Stimulated activated CD4-positive, alpha-beta T cell treated with anti-CD3 and anti-CD28 coated beads, Interleukin-12 subunit alpha, Interleukin-12 subunit beta, amount 100 ng/mL, for 4 hours (primary cell): Measurements from ENCODE around the gene ALDH1B1.
A peak's percentile ranks its signal among the peaks of the same experiment; 100 is the strongest.

Experiments
- DNase-seq: peaks from one replicate; pipeline ENCODE4 v3.0.0-alpha.2; 2020

Gene ALDH1B1

DNA sequence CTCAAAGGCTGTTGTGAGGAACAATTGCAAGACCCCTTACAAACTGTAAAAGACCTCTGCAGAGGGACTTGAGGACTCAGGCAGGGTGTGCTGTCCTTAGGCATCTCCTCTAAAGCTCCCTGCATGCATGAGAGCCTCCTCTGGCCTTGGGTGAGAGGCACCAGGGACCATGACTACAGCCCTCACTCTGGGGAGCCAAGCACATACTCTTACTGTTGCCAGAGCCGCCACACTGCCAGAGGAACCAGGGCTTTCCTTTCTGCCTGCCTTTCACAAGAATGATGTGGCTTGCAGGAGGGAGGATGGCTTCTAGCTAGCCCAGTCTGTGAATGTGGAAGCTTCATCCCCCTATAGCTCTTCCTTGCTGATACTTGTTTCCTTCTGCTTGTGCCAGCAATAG is 25.9 kb downstream of the ALDH1B1 start:
- DNase-seq: no peak

GRCh38 chr9:38419181-38419580 is 26.7 kb downstream of the ALDH1B1 start:
- no peak for DNase-seq

DNA sequence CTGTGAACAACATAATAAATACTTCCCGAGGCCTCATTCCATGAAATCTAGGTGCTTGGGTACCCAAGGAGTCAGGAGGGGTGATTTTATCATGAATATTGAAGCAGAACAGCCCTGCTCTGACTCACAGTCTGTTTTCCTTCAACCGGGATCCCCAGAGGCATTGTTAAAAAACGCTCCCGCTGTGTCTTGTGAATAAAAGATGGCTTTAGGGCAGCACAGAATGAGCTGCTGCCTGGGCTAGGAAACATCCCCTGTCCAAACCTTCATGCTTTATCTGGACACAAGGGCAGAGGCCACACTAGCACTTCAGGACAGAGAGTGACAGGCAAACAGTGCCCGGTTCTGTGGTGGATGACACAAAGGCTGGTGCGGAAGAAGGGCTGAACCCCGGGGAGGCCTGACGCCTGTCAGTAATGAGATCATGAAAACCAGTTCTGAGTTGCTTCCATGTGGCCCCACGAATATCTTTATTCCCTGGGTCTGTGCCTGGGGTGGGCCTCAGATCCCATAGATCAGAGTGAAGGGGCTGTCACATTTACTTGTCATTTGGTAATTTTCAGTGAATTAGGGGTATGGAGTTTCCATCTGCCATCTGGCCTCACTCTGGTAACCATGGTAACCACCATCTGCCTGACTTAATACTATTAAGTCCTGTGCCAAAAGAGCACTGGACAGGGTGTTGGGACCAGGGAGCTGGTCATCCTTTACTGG is 29.2 kb downstream of the ALDH1B1 start:
- no peak for DNase-seq

GRCh38 chr9:38422555-38423260 is 30.2 kb downstream of the ALDH1B1 start:
- DNase-seq: no peak

DNA sequence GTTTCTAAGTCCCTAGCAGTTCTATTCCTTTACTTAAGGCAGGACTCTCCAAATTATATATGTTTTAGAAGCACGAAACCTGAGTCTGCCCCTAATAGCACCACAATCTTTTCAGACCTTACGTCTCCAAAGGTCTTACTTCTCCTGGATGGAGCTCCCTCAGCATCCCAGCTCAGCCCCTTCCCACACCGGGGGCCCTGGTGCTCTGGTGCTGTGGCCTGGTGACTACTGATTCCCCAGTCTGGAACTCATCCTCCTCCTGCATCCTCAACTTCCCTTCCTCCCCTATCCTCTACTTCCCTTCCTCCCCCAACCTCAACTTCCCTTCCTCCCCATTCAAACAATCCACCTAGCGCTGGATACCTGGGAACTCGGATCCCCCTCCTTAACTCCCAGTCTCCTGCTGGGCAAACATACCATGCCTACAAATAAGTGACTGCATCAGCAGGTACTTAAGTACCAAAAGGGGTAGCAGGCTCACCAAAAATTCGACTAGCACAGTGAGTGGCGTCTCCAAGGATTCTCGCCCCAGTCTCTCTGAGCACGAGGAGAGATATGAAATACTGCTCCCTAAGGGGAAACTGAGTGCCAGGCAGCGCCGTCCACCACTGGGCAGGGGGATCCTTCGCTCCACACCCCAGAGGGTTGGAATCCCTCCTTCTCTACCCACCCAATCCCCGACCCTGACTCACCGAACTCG is 30.9 kb downstream of the ALDH1B1 start:
- no peak for DNase-seq

DNA sequence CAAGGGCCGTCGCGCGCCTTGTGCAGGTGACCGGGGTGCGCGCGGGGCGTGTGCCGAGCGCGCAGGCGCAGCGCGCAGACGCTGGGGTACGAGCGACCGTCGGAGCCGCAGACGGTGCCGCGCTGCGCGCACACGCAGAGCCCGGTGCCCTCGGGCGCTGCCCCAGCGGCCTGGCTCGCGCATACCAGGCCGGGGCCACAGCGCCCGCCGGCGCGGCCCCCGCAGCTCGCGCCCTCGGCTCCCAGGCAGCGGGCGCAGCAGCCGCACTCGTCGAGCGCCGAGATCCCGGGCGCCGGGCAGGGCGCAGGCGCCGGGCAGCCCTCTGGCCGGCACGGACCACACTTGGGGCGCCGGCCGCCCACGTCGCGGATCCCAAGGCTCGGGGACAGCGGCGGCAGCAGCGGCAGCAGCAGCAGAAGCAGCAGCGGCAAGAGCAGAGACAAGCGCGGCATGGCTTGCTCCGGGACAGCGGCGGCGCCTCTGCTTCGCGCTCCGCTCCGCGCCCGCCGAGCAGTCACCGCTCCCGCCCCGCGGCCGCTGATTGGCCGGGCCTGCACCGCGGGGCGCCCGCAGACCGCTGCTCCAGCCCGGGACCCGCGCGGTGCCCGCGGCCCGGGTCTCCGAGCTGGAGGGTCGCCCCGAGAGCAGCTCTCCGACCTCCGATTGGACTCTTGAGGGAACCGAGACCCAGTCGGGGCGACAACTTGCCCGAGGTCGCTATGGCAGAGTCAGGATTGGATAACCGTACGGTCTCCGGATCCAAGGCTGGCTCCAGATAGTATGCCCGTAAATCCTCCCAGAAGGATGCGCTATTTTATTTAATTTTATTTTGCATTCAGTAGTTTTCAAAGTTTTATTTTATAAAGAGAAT is 31.7 kb downstream of the ALDH1B1 start, which contains the start of gene IGFBPL1:
Gene IGFBPL1 (minus strand): TSS at position 482 of the 871 bp plus-strand sequence. CDS start 30 bp downstream, at position 452.
- DNase-seq: peak; percentile 7

- DNase-seq: no peak
These were observed 32.4 kb downstream of the ALDH1B1 start for GRCh38 chr9:38424918-38425317.

- DNase-seq: no peak
These were observed 35.6 kb downstream of the ALDH1B1 start for GRCh38 chr9:38428062-38428461.

DNA sequence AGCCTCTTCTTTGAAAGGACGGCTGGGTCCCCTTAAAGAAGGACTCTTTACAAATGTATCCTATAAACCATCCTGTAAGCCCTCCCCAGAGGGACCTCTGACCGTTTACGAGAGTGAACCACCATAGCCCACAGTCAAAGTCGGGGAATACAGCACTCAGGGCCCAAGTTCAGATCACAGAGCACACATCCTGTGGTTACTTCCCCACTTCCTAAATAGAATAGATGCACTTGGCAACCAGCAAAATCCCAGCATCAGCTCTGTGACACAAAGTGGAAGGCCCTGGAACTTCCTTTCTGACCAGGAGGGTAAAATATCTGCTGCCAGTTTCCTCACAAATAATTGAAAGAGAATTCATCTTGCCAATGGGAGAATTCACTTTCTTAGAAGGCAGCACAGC is 38.6 kb downstream of the ALDH1B1 start:
- DNase-seq: no peak

DNA sequence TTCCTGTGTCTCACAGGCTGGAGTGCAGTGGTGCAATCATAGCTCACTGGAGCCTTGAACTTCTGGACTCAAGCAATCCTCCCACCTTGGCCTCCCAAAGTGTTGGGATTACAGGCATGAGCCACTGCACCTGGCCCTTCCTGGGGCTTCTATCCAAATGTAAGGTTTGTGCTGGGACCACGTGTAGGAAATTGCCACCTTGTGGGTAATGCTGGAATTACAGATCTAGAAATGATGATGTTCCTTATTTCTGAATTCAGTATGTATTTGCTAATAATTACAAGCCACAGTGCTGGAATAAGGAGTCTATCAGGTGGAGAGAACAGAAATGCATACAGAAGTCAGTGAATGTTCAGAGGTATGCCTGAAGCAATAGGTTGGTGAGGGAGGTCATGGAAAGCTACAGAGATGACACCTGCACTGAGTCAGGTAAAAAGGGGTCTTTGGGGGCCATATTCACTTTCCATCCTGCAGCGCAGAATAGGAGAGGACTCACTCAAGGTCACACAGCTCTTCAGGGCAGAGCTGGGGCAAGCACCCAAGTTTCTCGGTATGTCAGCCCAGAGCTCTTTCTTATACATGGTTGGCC is 40.5 kb downstream of the ALDH1B1 start:
- DNase-seq: no peak

DNA sequence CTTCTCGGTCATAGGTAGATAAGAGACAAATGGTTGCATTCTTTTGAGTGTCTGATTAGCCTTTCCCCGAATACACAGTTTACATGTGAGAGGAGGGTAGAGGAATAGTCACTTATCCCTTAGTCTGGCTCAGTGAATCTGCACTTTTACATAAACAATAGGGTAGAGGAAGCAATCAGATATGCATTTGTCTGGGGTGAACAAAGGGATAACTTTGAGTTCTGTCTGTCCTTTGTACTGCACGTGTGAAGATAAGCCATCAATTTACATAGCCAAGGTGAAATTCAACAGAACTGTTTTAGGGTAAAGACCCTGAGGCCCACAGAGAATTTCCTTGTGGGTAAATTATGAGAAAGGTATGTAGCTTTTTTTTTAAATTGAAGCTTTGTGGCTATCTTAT is 41.9 kb downstream of the ALDH1B1 start:
- no peak for DNase-seq

GRCh38 chr9:38434853-38435252 is 42.4 kb downstream of the ALDH1B1 start:
- no peak for DNase-seq

- DNase-seq: no peak
These were observed 43.0 kb downstream of the ALDH1B1 start for GRCh38 chr9:38435521-38435920.

DNA sequence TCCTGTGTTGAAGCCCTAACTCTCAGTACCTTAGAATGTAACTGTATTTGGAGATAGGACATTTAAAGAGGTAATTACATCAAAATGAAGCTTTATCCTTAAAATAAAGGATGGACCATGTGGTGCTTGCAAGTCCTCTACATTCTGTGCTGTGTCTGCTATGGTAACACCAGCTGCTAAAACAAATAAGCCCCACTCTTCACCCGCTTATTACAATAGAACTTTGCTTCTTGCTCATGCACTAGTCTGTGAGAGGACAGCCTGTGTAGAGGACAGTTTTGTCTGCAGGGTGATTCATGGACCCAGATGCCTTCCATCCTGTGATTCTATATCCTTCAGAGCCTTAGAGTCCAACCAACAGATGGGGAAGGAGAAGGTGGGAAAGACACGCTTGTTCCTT is 44.2 kb downstream of the ALDH1B1 start:
- DNase-seq: no peak

GRCh38 chr9:38437193-38437823 is 44.8 kb downstream of the ALDH1B1 start:
- DNase-seq: no peak

GRCh38 chr9:38439291-38439915 is 46.9 kb downstream of the ALDH1B1 start:
- no peak for DNase-seq

GRCh38 chr9:38439916-38440301 is 47.4 kb downstream of the ALDH1B1 start:
- no peak for DNase-seq

DNA sequence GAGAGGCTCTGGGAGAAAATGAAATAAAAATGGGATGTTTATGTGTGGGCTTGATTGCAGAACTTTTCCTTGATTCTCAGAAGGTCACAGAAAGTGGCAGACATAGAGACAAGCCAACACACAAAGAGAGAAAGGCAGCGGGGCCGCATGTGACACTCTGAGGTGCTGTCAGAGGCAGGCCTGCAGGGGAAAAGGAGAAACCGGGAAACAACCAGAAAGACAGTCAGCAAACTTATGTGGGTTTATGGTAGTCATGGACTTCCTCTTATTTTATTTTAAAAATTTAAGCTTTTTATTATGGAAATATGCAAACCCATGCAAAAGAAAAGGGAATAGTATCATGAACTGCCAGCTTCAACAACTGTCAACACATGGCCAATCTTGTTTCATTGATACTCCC is 48.0 kb downstream of the ALDH1B1 start:
- no peak for DNase-seq

GRCh38 chr9:38441347-38442085 is 49.0 kb downstream of the ALDH1B1 start:
- no peak for DNase-seq

DNA sequence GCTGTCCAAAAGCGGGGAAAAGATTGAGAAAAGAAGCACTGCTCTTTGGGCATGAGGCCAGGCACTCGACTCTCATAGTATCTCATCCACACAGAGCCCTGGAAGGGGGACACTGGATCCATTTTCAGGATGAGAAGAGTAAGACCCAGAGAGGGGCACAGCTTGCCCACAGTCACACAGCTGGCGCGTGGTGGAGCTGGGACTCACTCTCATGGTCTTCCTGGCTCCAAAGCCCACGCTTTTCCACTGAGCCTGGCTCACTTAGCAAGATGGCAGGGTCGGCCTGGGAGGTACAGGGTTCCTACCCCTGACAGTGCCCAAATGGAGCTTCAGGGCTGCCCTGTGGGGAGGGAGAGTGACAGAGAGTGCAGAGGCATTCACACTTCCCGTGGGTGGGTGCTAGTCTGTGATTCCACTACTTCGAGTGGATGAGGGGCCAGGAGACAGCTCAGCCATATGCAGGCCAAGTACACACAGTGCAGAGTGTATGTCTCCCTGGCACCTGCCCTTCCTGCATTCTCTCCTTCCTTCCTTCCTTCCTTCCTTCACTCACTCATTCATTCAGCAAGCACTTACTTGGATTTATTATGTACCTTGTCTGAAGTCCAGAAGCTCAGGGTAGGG is 50.1 kb downstream of the ALDH1B1 start:
- no peak for DNase-seq
